K562 (cell line): ENCODE results near the gene KCND3.

Source experiments
- CREB5 ChIP-seq: fragments of 250-450 bp; sonication (Bioruptor Pico); IDR thresholded peaks from 2 replicates; pipeline ENCODE4 v1.5.0; 2020; ENCODE audit warnings: mild to moderate bottlenecking
- CTCF ChIP-seq, 3 experiments: IDR thresholded peaks in 2 of 3; conservative IDR thresholded peaks in 1 of 3; 2 replicates each; pipeline ENCODE4 v1.5.1; 2011 to 2012; ENCODE audit warnings: low read length in 3 of 3, mild to moderate bottlenecking in 3 of 3, control low read depth in 2 of 3, improper control_type of control experiment in 1 of 3, inconsistent platforms in 1 of 3, low read depth in 1 of 3, mixed read lengths in 1 of 3, moderate library complexity in 1 of 3; ENCODE audit not compliant: insufficient read depth in 2 of 3
- ESRRA ChIP-seq: fragments of 450-650 bp; IDR thresholded peaks from 2 replicates; pipeline ENCODE4 v1.6.1; 2014; ENCODE audit warnings: low read depth, mild to moderate bottlenecking, moderate library complexity, borderline replicate concordance
- HDAC2 ChIP-seq: fragments of 450-650 bp; IDR thresholded peaks from 2 replicates; pipeline ENCODE4 v1.6.1; 2016; ENCODE audit warnings: mild to moderate bottlenecking
- HDAC6 ChIP-seq: IDR thresholded peaks from 2 replicates; pipeline ENCODE4 v1.6.1; 2012; ENCODE audit warnings: low read depth, mild to moderate bottlenecking, control low read depth, inconsistent platforms, low read length, moderate library complexity
- MITF ChIP-seq: IDR thresholded peaks from 2 replicates; pipeline ENCODE4 v1.6.1; 2014; ENCODE audit warnings: antibody characterized with exemption
- MYC ChIP-seq, 2 experiments: fragments of 250-450 bp in 1 of 2; sonication (Bioruptor Pico) in 1 of 2; IDR thresholded peaks; 2 replicates each; pipeline versions ENCODE4 v1.5.1 to v1.6.1; 2012 to 2021; ENCODE audit warnings: low read depth in 2 of 2, borderline replicate concordance in 1 of 2, improper control_type of control experiment in 1 of 2, low read length in 1 of 2, mild to moderate bottlenecking in 1 of 2, moderate library complexity in 1 of 2
- SIN3A ChIP-seq, 2 experiments: fragments of 150-350 bp in 1 of 2; IDR thresholded peaks; 2 replicates each; pipeline ENCODE4 v1.6.1; 2011 to 2016; ENCODE audit warnings: borderline replicate concordance in 2 of 2, low read depth in 2 of 2, low read length in 2 of 2, mild to moderate bottlenecking in 2 of 2, moderate library complexity in 2 of 2; ENCODE audit not compliant: control insufficient read depth in 1 of 2
- SMAD4 ChIP-seq: fragments of 250-450 bp; sonication (Bioruptor Pico); conservative IDR thresholded peaks from 2 replicates; pipeline ENCODE4 v1.8.0; 2021; ENCODE audit warnings: inconsistent platforms, mild to moderate bottlenecking, moderate library complexity
- SMARCB1 ChIP-seq: IDR thresholded peaks from 2 replicates; pipeline ENCODE4 v1.6.1; 2011; ENCODE audit warnings: improper control_type of control experiment, low read depth; ENCODE audit not compliant: insufficient read length
- TAF15 ChIP-seq: fragments of 200-400 bp; formaldehyde crosslinking; IDR thresholded peaks from 2 replicates; pipeline ENCODE4 v1.6.1; 2017; ENCODE audit warnings: mild to moderate bottlenecking, low read depth, low read length, moderate library complexity
- TFAM ChIP-seq: fragments of 250-450 bp; sonication (Bioruptor Pico); conservative IDR thresholded peaks from 2 replicates; pipeline ENCODE4 v1.5.0; 2021; ENCODE audit warnings: mild to moderate bottlenecking, moderate library complexity
- ZNF280A ChIP-seq: fragments of 450-650 bp; IDR thresholded peaks from 2 replicates; pipeline ENCODE4 v1.6.1; 2018; ENCODE audit warnings: mild to moderate bottlenecking, low read depth; ENCODE audit not compliant: partially characterized antibody
- ZNF644 ChIP-seq: fragments of 200-800 bp; sonication (Bioruptor generic); IDR thresholded peaks from 2 replicates; pipeline ENCODE4 v1.6.1; 2016; ENCODE audit warnings: low read depth, missing genetic modification characterization, missing compliant biosample characterization

GRCh38 chr1:111907321-111907720, 82.1 kb downstream of the KCND3 start:
- no peak for TF ChIP-seq TAF15
- TF ChIP-seq CREB5 (CRISPR knock-in tag), result no peak
- TF ChIP-seq ESRRA, result no peak
- no peak for TF ChIP-seq SMARCB1
- no peak for TF ChIP-seq SIN3A (IDR thresholded peaks at IDR 0.05; ENCODE audit: borderline replicate concordance in 2 of 2, control insufficient read depth in 1 of 2, low read depth in 2 of 2, low read length in 2 of 2)
- TF ChIP-seq TFAM (CRISPR knock-in tag), result no peak
- no peak for TF ChIP-seq SMAD4
- no peak for TF ChIP-seq HDAC6
- TF ChIP-seq MYC (IDR thresholded peaks at IDR 0.05; ENCODE audit: low read depth, low read length), result no peak
- TF ChIP-seq MYC (CRISPR knock-in tag; IDR thresholded peaks at IDR 0.05; ENCODE audit: borderline replicate concordance, low read depth), result no peak
- TF ChIP-seq CTCF (IDR thresholded peaks at IDR 0.05 in 2 of 3, conservative IDR thresholded peaks at IDR 0.05 in 1 of 3; ENCODE audit: insufficient read depth in 2 of 3, low read depth in 1 of 3, low read length in 3 of 3), result no peak
- TF ChIP-seq HDAC2, result no peak
- no peak for TF ChIP-seq ZNF644 (tag)
- TF ChIP-seq ZNF280A, result no peak
- TF ChIP-seq MITF, result no peak
